ENCODE data around the gene PWWP2B. TPM values are rescaled to one million over a fixed set of nuclear protein-coding genes. Genes with fewer than 3 reads are reported as not detected.
A peak's percentile ranks its signal among the peaks of the same experiment; 100 is the strongest.

PWWP2B gene
- total and polyA plus RNA-seq, 2 of the 13 experiments (the other 11 are each of a cell fraction or from before 2014, with no cell fraction given): 2.3 to 4.7 TPM

- TF ChIP-seq SRY (CRISPR knock-in tag; IDR thresholded peaks at IDR 0.05) (no peak), ZBTB1 (CRISPR knock-in tag; IDR thresholded peaks at IDR 0.05; ENCODE audit: borderline replicate concordance) (no peak), ZNF572 (CRISPR knock-in tag; IDR thresholded peaks at IDR 0.05) (no peak; the same call in 1 of the 2 replicates), TBX3 (IDR thresholded peaks at IDR 0.05; ENCODE audit: borderline replicate concordance) (no peak), ZNF614 (CRISPR knock-in tag; IDR thresholded peaks at IDR 0.05; ENCODE audit: borderline replicate concordance) (no peak), ZNF737 (CRISPR knock-in tag; IDR thresholded peaks at IDR 0.05; ENCODE audit: borderline replicate concordance) (no peak), ZFP1 (CRISPR knock-in tag; IDR thresholded peaks at IDR 0.05) (no peak), POLR2AphosphoS5 (IDR thresholded peaks at IDR 0.05; ENCODE audit: low read depth, low read length) (peak; percentile 52; the same call in 1 of the 2 replicates), ZNF501 (CRISPR knock-in tag; IDR thresholded peaks at IDR 0.05) (peak; percentile 52; the same call in 1 of the 2 replicates), SRSF9 (IDR thresholded peaks at IDR 0.05; ENCODE audit: borderline replicate concordance, insufficient read depth, low read depth, low read length, poor library complexity, severe bottlenecking) (no peak), NPAS2 (CRISPR knock-in tag; IDR thresholded peaks at IDR 0.05; ENCODE audit: borderline replicate concordance) (no peak), CREB1 (IDR thresholded peaks at IDR 0.05) (peak; percentile 11; the same call in 1 of the 2 replicates), CREB1 (CRISPR knock-in tag; IDR thresholded peaks at IDR 0.05) (no peak), LBX2 (CRISPR knock-in tag; IDR thresholded peaks at IDR 0.05; ENCODE audit: borderline replicate concordance) (no peak), KLF13 (CRISPR knock-in tag; IDR thresholded peaks at IDR 0.05) (no peak), XBP1 (CRISPR knock-in tag; IDR thresholded peaks at IDR 0.05) (no peak), NCOR1 (IDR thresholded peaks at IDR 0.05; ENCODE audit: borderline replicate concordance, low read length) (no peak), ERF (CRISPR knock-in tag; IDR thresholded peaks at IDR 0.05) (peak; percentile 58), NR2F2 (IDR thresholded peaks at IDR 0.05; ENCODE audit: borderline replicate concordance, low read depth) (no peak), ZMYM4 (CRISPR knock-in tag; IDR thresholded peaks at IDR 0.05) (0 out of 2 replicates have a peak, but pooled peaks have one; percentile 23), CBX1 (IDR thresholded peaks at IDR 0.05; ENCODE audit: low read depth) (no peak), ZNF337 (CRISPR knock-in tag; IDR thresholded peaks at IDR 0.05; ENCODE audit: borderline replicate concordance, low read depth) (no peak)
- TF ChIP-seq, protein P1, sequence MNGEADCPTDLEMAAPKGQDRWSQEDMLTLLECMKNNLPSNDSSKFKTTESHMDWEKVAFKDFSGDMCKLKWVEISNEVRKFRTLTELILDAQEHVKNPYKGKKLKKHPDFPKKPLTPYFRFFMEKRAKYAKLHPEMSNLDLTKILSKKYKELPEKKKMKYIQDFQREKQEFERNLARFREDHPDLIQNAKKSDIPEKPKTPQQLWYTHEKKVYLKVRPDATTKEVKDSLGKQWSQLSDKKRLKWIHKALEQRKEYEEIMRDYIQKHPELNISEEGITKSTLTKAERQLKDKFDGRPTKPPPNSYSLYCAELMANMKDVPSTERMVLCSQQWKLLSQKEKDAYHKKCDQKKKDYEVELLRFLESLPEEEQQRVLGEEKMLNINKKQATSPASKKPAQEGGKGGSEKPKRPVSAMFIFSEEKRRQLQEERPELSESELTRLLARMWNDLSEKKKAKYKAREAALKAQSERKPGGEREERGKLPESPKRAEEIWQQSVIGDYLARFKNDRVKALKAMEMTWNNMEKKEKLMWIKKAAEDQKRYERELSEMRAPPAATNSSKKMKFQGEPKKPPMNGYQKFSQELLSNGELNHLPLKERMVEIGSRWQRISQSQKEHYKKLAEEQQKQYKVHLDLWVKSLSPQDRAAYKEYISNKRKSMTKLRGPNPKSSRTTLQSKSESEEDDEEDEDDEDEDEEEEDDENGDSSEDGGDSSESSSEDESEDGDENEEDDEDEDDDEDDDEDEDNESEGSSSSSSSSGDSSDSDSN (CRISPR knock-in tag; IDR thresholded peaks at IDR 0.05): peak; percentile 98
- TF ChIP-seq, protein P2, sequence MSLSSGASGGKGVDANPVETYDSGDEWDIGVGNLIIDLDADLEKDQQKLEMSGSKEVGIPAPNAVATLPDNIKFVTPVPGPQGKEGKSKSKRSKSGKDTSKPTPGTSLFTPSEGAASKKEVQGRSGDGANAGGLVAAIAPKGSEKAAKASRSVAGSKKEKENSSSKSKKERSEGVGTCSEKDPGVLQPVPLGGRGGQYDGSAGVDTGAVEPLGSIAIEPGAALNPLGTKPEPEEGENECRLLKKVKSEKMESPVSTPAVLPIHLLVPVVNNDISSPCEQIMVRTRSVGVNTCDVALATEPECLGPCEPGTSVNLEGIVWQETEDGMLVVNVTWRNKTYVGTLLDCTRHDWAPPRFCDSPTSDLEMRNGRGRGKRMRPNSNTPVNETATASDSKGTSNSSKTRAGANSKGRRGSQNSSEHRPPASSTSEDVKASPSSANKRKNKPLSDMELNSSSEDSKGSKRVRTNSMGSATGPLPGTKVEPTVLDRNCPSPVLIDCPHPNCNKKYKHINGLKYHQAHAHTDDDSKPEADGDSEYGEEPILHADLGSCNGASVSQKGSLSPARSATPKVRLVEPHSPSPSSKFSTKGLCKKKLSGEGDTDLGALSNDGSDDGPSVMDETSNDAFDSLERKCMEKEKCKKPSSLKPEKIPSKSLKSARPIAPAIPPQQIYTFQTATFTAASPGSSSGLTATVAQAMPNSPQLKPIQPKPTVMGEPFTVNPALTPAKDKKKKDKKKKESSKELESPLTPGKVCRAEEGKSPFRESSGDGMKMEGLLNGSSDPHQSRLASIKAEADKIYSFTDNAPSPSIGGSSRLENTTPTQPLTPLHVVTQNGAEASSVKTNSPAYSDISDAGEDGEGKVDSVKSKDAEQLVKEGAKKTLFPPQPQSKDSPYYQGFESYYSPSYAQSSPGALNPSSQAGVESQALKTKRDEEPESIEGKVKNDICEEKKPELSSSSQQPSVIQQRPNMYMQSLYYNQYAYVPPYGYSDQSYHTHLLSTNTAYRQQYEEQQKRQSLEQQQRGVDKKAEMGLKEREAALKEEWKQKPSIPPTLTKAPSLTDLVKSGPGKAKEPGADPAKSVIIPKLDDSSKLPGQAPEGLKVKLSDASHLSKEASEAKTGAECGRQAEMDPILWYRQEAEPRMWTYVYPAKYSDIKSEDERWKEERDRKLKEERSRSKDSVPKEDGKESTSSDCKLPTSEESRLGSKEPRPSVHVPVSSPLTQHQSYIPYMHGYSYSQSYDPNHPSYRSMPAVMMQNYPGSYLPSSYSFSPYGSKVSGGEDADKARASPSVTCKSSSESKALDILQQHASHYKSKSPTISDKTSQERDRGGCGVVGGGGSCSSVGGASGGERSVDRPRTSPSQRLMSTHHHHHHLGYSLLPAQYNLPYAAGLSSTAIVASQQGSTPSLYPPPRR (CRISPR knock-in tag; IDR thresholded peaks at IDR 0.05; ENCODE audit: borderline replicate concordance): peak; percentile 41; the same call in 1 of the 2 replicates
These were observed 1.1 kb upstream of the PWWP2B start (continued) for GRCh38 chr10:132395704-132396493.
